Upper lobe of left lung (tissue), 6 donors: ENCODE results near the gene TRPM8. TPM values are rescaled to one million over a fixed set of nuclear protein-coding genes. Genes with fewer than 3 reads are reported as not detected.

Experiments used
- ATAC-seq, 2 donors: fragments of 200-7000 bp; cut with Tn5 transposase; one replicate each; pipeline ENCODE4 v1.9.1; 2022; ENCODE audit warnings: mild to moderate bottlenecking in 2 of 2, moderate library complexity in 2 of 2; ENCODE audit not compliant: low FRiP score in 2 of 2
- DNase-seq, 2 donors: peaks; one replicate each; pipeline ENCODE4 v3.0.0-alpha.2; 2019 to 2020
- H3K27ac ChIP-seq, 4 donors: fragments of 200-600 bp; sonication (generic); one replicate each; pipeline ENCODE4 v1.5.1; 2016 to 2019
- H3K27me3 ChIP-seq, 4 donors: fragments of 200-600 bp; sonication (generic); one replicate each; pipeline ENCODE4 v1.5.1; 2017 to 2019
- H3K36me3 ChIP-seq, 4 donors: fragments of 200-600 bp; sonication (generic); one replicate each; pipeline ENCODE4 v1.5.1; 2016 to 2019
- H3K4me1 ChIP-seq, 4 donors: fragments of 200-600 bp; sonication (generic); one replicate each; pipeline ENCODE4 v1.5.1; 2018 to 2019
- H3K4me3 ChIP-seq, 4 donors: fragments of 200-600 bp; sonication (generic); one replicate each; pipeline ENCODE4 v1.5.1; 2017 to 2019; ENCODE audit warnings: mild to moderate bottlenecking in 2 of 4, moderate library complexity in 1 of 4
- H3K9me3 ChIP-seq, 4 donors: fragments of 200-600 bp; sonication (generic); one replicate each; pipeline ENCODE4 v1.5.1; 2018 to 2019
- EP300 ChIP-seq, 4 donors: sonication (generic); formaldehyde crosslinking; IDR thresholded peaks; one replicate each; pipeline ENCODE4 v1.5.1; 2017; ENCODE audit warnings: antibody characterized with exemption in 4 of 4, control low read depth in 2 of 4
- POLR2A ChIP-seq, 4 donors: fragments of 450-650 bp; IDR thresholded peaks; one replicate each; pipeline ENCODE4 v1.5.1; 2016 to 2017; ENCODE audit warnings: antibody characterized with exemption in 4 of 4, mild to moderate bottlenecking in 2 of 4
- POLR2AphosphoS5 ChIP-seq, 2 donors: sonication (generic); formaldehyde crosslinking; IDR thresholded peaks; one replicate each; pipeline ENCODE4 v1.5.1; 2017; ENCODE audit warnings: antibody characterized with exemption in 2 of 2
- WGBS, 2 donors: methylation state at CpG; one replicate each; pipeline ENCODE4 v1.1.5; 2017 to 2018; 5-methylcytosine and 5-hydroxymethylcytosine counted together
- total RNA-seq, 6 donors: library from RNA; depleted of rRNA in 4 of 6; stranded (reverse); fragments of >200 nt in 4 of 6; gene quantifications; one replicate each; pipeline versions ENCODE4 v1.1.0 to v1.2.1, GENCODE V29; 2016 to 2021
- TF ChIP-seq, protein P1 (sequence below), 6 experiments: fragments of 450-650 bp in 4 of 6; fragments of 200-600 bp in 2 of 6; sonication (generic) in 2 of 6; IDR thresholded peaks; one replicate each; pipeline ENCODE4 v1.5.1; 2016 to 2019; ENCODE audit warnings: antibody characterized with exemption in 6 of 6
- donor health status: DM: no; HTN: no; CAD: no; lungs with moderate emphysema.
- donor health status: DM: no; HTN: yes; CAD: no; lungs with severe emphysema.

Gene TRPM8
- total RNA-seq, 6 donors from 2014 or later, result 0.17 to 0.30 TPM; not detected in 4

- TF ChIP-seq POLR2AphosphoS5 (IDR thresholded peaks at IDR 0.05) (no peak), POLR2A (IDR thresholded peaks at IDR 0.05) (no peak), EP300 (IDR thresholded peaks at IDR 0.05) (no peak)
- TF ChIP-seq, protein P1, sequence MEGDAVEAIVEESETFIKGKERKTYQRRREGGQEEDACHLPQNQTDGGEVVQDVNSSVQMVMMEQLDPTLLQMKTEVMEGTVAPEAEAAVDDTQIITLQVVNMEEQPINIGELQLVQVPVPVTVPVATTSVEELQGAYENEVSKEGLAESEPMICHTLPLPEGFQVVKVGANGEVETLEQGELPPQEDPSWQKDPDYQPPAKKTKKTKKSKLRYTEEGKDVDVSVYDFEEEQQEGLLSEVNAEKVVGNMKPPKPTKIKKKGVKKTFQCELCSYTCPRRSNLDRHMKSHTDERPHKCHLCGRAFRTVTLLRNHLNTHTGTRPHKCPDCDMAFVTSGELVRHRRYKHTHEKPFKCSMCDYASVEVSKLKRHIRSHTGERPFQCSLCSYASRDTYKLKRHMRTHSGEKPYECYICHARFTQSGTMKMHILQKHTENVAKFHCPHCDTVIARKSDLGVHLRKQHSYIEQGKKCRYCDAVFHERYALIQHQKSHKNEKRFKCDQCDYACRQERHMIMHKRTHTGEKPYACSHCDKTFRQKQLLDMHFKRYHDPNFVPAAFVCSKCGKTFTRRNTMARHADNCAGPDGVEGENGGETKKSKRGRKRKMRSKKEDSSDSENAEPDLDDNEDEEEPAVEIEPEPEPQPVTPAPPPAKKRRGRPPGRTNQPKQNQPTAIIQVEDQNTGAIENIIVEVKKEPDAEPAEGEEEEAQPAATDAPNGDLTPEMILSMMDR (IDR thresholded peaks at IDR 0.05), result no peak
- ATAC-seq, result no peak
- Histone ChIP-seq H3K4me3 (no peak overlapping the region), H3K36me3 (no peaks in the 10 kb centered on the region), H3K4me1 (no peaks in the 10 kb centered on the region), H3K9me3 (no peaks in the 10 kb centered on the region), H3K27ac (no peak overlapping the region), H3K27me3 (no peaks in the 10 kb centered on the region)
- 72 to 87% methylated on average over 1 of the region's 1 CpG for WGBS, 2 donors
- no peak for DNase-seq
Measured at GRCh38 chr2:233993461-233993860, 76.3 kb downstream of the TRPM8 start.

DNA sequence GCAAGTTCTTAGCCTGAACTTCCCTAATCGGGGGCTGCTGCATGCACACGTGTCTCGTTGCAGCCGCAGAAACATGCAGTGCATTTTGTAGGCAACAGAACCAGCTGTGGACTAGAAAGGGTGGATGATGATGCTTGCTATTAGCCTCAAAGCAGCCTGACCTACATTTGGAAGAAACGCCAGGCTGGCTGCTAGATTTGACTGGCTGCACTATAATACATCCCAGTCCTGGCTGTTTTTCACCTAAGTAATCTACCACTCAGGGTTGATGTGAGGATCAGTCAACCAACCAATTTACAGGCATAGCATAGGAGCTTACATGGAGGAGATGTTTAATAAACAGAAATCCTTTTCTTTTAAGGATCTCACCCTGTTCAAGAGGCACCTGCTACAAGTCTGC lies 77.0 kb downstream of the TRPM8 start:
- DNase-seq (no peak), ATAC-seq (no peak)
- 84 to 90% methylated on average over 5 of the region's 5 CpGs for WGBS, 2 donors
- H3K27me3 ChIP-seq, result no peaks in the 10 kb centered on the region
- H3K36me3 ChIP-seq, result no peaks in the 10 kb centered on the region
- H3K27ac ChIP-seq, result no peak overlapping the region
- H3K4me1 ChIP-seq, result no peaks in the 10 kb centered on the region
- no peak overlapping the region for H3K4me3 ChIP-seq
- no peaks in the 10 kb centered on the region for H3K9me3 ChIP-seq
- TF ChIP-seq POLR2AphosphoS5 (IDR thresholded peaks at IDR 0.05) (no peak), POLR2A (IDR thresholded peaks at IDR 0.05) (no peak), EP300 (IDR thresholded peaks at IDR 0.05) (no peak)
- TF ChIP-seq, protein P1 (IDR thresholded peaks at IDR 0.05), result no peak

- TF ChIP-seq EP300 (IDR thresholded peaks at IDR 0.05) (no peak), POLR2AphosphoS5 (IDR thresholded peaks at IDR 0.05) (no peak), POLR2A (IDR thresholded peaks at IDR 0.05) (no peak)
- TF ChIP-seq, protein P1 (IDR thresholded peaks at IDR 0.05), result no peak
- Histone ChIP-seq H3K4me1 (no peaks in the 10 kb centered on the region), H3K4me3 (no peak overlapping the region), H3K27ac (no peak overlapping the region), H3K36me3 (no peaks in the 10 kb centered on the region), H3K9me3 (no peaks in the 10 kb centered on the region), H3K27me3 (no peaks in the 10 kb centered on the region)
- DNase-seq (no peak), ATAC-seq (no peak)
- WGBS, 2 donors, result 68 to 71% methylated on average over 5 of the region's 5 CpGs
Measured at GRCh38 chr2:233996000-233996399, 78.8 kb downstream of the TRPM8 start.

- H3K27ac ChIP-seq, result no peak overlapping the region
- no peaks in the 10 kb centered on the region for H3K9me3 ChIP-seq
- DNase-seq (no peak), ATAC-seq (no peak)
- H3K4me3 ChIP-seq, result no peak overlapping the region
- no peaks in the 10 kb centered on the region for H3K4me1 ChIP-seq
- no peak for TF ChIP-seq EP300 (IDR thresholded peaks at IDR 0.05)
- TF ChIP-seq POLR2A (IDR thresholded peaks at IDR 0.05), result no peak
- no peaks in the 10 kb centered on the region for H3K36me3 ChIP-seq
- H3K27me3 ChIP-seq, result no peaks in the 10 kb centered on the region
- WGBS, 2 donors, result 85 to 90% methylated on average over 5 of the region's 5 CpGs
Measured at GRCh38 chr2:233996461-233996860, 79.3 kb downstream of the TRPM8 start.

GRCh38 chr2:233997707-233998106 lies 80.5 kb downstream of the TRPM8 start:
- no peaks in the 10 kb centered on the region for H3K36me3 ChIP-seq
- no peaks in the 10 kb centered on the region for H3K9me3 ChIP-seq
- no peak for ATAC-seq
- H3K4me3 ChIP-seq, result no peak overlapping the region
- DNase-seq, result no peak
- no peak overlapping the region for H3K27ac ChIP-seq
- TF ChIP-seq, protein P1 (IDR thresholded peaks at IDR 0.05), result no peak
- TF ChIP-seq POLR2AphosphoS5 (IDR thresholded peaks at IDR 0.05) (no peak), POLR2A (IDR thresholded peaks at IDR 0.05) (no peak), EP300 (IDR thresholded peaks at IDR 0.05) (no peak)
- no peaks in the 10 kb centered on the region for H3K4me1 ChIP-seq
- 50% methylated on average over 1 of the region's 1 CpG; no CpG with 5 or more reads in 1 of the 2 donors for WGBS, 2 donors
- H3K27me3 ChIP-seq, result no peaks in the 10 kb centered on the region
